ENCODE measurements around the gene ZNF70.
A peak's percentile ranks its signal among the peaks of the same experiment; 100 is the strongest.

The ZNF70 gene

DNA sequence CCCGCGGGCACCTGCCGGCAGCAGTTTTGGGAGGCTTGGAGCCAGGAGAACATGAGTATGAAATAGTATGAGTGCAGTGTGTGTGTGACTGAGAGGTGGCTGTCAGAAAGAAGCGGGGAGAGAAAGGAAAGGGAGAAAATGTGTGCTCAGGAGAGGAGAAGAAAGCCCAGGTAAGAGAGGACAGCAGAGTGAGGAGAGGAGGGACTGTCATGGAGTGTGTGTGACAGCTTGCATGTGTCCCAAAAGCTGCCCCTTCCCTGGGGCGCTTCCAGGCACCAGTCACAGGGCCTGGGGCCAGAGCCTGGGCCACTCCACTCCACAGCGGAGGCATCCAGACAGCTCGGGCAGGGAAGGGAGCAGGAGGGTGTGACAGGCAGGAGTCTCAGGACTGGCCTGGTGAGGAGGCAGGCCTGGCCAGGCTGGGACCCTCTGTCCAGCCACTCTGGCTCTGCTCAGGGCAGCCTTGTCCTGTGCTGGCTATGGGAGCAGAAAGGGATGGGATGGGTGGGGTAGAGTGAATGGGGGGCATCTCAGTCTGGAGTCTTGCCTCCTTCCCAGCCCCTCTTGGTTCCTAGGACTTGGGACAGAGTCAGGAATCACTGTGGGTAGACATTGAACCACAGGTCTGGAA lies 22.7 kb upstream of the ZNF70 start:
- Histone ChIP-seq H3K9me3 (no peaks in the 10 kb centered on the region), H3K27ac (peak overlapping the region; percentile 45 to 65), H3K4me1 (peaks cover 0 to 60% (median 49%) of the 10 kb centered on the region in 4 donors), H3K4me3 (peak overlapping the region; percentile 48 to 62), H3K27me3 (no peaks in the 10 kb centered on the region), H3K36me3 (no peaks in the 10 kb centered on the region)
- intact Hi-C loops (cut with DNase I; ENCODE audit: low total_unique reads): no loop called here
- no peak for DNase-seq
- no peak for TF ChIP-seq CTCF (IDR thresholded peaks at IDR 0.05)

- Histone ChIP-seq H3K4me3 (peak within 1 kb of the TSS; percentile 48 to 62), H3K36me3 (no peaks in the 10 kb centered on the region), H3K27me3 (no peaks in the 10 kb centered on the region), H3K9me3 (no peaks in the 10 kb centered on the region), H3K27ac (peak within 1 kb of the TSS; percentile 50 to 65), H3K4me1 (peaks cover 0 to 65% (median 49%) of the 10 kb centered on the region in 4 donors)
- intact Hi-C loops (cut with DNase I; ENCODE audit: low total_unique reads): no loop called here
- TF ChIP-seq CTCF (IDR thresholded peaks at IDR 0.05): peak in 1 of 2 experiments; percentile 8
- DNase-seq: peak; percentile 48 to 77
These were observed 21.9 kb upstream of the ZNF70 start, which contains the start of gene MMP11 for GRCh38 chr22:23772649-23773473. TSS of gene MMP11 (plus strand) at chr22:23772849. CDS start at chr22:23772871, 22 bp downstream.

DNA sequence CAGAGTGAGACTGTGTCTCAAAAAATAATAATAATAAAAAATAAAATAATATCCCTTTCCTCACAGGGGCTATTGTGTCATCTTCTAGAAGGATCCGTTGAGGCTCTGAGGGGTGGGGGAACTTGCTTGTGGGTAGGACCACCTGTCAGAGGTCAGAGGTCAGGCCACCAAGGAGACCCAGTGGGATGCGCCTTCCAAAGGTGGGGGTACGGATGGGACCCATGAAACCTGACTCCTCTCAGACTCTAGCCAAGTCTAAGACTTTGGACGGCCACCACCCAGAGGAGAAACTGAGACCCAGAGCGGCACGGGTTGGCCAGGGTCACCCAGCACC lies 21.4 kb upstream of the ZNF70 start:
- Histone ChIP-seq H3K27ac (peak overlapping the region; percentile 50 to 65), H3K4me3 (peak overlapping the region; percentile 48 to 62)

GRCh38 chr22:23769321-23769965 lies 18.5 kb upstream of the ZNF70 start:
- TF ChIP-seq CTCF (IDR thresholded peaks at IDR 0.05): no peak
- intact Hi-C loops (cut with DNase I; ENCODE audit: low total_unique reads): loop anchor here (5.0 kb wide), 1 partner anchor 78 kb away; no protein-coding TSS in a partner anchor
- Histone ChIP-seq H3K4me3 (no peak overlapping the region), H3K4me1 (peaks cover 0 to 69% (median 44%) of the 10 kb centered on the region in 4 donors), H3K27me3 (no peaks in the 10 kb centered on the region), H3K36me3 (peaks cover 0 to 13% (median 0%) of the 10 kb centered on the region in 3 donors), H3K9me3 (no peaks in the 10 kb centered on the region), H3K27ac (no peak overlapping the region)
- no peak for DNase-seq

More for the DNA sequence above, 21.4 kb upstream of the ZNF70 start:
- intact Hi-C loops (cut with DNase I; ENCODE audit: low total_unique reads): no loop called here
- peaks cover 0 to 68% (median 48%) of the 10 kb centered on the region in 4 donors for H3K4me1 ChIP-seq
- DNase-seq: no peak
- no peaks in the 10 kb centered on the region for H3K36me3 ChIP-seq
- TF ChIP-seq CTCF (IDR thresholded peaks at IDR 0.05): no peak
- H3K9me3 ChIP-seq: no peaks in the 10 kb centered on the region
- no peaks in the 10 kb centered on the region for H3K27me3 ChIP-seq

GRCh38 chr22:23767673-23768548 lies 17.0 kb upstream of the ZNF70 start, which contains the start of gene CHCHD10:
TSS of gene CHCHD10 (minus strand) at chr22:23767972. CDS start at chr22:23767874, 98 bp downstream.
- Histone ChIP-seq H3K4me1 (peaks cover 0 to 69% (median 43%) of the 10 kb centered on the region in 4 donors), H3K4me3 (peak within 1 kb of the TSS; percentile 58 to 88), H3K36me3 (peaks cover 0 to 13% (median 0%) of the 10 kb centered on the region in 3 donors), H3K27ac (peak within 1 kb of the TSS; percentile 67 to 88), H3K27me3 (no peaks in the 10 kb centered on the region), H3K9me3 (no peaks in the 10 kb centered on the region)
- TF ChIP-seq CTCF (IDR thresholded peaks at IDR 0.05): peak; percentile 84 to 91
- peak; percentile 68 to 90 for DNase-seq
- intact Hi-C loops (cut with DNase I; ENCODE audit: low total_unique reads): loop anchor here (5.0 kb wide), 1 partner anchor 79 kb away; no protein-coding TSS in a partner anchor
